VCaP (cell line): ENCODE results near the gene FOXO3B.
"Not testable (repeated sequence)": the region's sequence is repeated elsewhere in the genome, so short reads cannot be mapped to it uniquely, and the experiment has no call there.

Source experiments
- H3K27ac ChIP-seq: fragments of 450-650 bp; 2 replicates; pipeline ENCODE4 v1.5.1; 2017

Gene FOXO3B

GRCh38 chr17:18661924-18662624, 20.0 kb downstream of the FOXO3B start:
- H3K27ac ChIP-seq = not testable (repeated sequence)

- not testable (repeated sequence) for H3K27ac ChIP-seq
Observed at GRCh38 chr17:18650094-18650493, 32.0 kb downstream of the FOXO3B start.

- H3K27ac ChIP-seq = not testable (repeated sequence)
Observed at GRCh38 chr17:18644291-18644690, 37.8 kb downstream of the FOXO3B start, which contains the start of gene TBC1D28. TSS of gene TBC1D28 (minus strand) at chr17:18644391. CDS start at chr17:18641352, 3,039 bp downstream.

GRCh38 chr17:18643124-18643523, 39.0 kb downstream of the FOXO3B start:
- H3K27ac ChIP-seq = not testable (repeated sequence)

- not testable (repeated sequence) for H3K27ac ChIP-seq
Observed at GRCh38 chr17:18638357-18638756, 43.8 kb downstream of the FOXO3B start.

GRCh38 chr17:18636237-18636636, 45.9 kb downstream of the FOXO3B start:
- not testable (repeated sequence) for H3K27ac ChIP-seq

- H3K27ac ChIP-seq = not testable (repeated sequence)
Observed at GRCh38 chr17:18635773-18636172, 46.3 kb downstream of the FOXO3B start.

- H3K27ac ChIP-seq = not testable (repeated sequence)
Observed at GRCh38 chr17:18634550-18635263, 47.4 kb downstream of the FOXO3B start.
